AG09319 (cell line): ENCODE results near the gene MCAM.

ENCODE experiments used
- DNase-seq: peaks from one replicate; pipeline ENCODE4 v3.0.0-alpha.2; 2010; ENCODE audit warnings: low read depth; ENCODE audit errors: extremely low read depth
- TF ChIP-seq, protein P1 (sequence below): IDR thresholded peaks from 2 replicates; pipeline ENCODE4 v1.5.1; 2011; ENCODE audit warnings: low read depth, mild to moderate bottlenecking, inconsistent platforms, low read length, moderate library complexity

Gene MCAM

DNA sequence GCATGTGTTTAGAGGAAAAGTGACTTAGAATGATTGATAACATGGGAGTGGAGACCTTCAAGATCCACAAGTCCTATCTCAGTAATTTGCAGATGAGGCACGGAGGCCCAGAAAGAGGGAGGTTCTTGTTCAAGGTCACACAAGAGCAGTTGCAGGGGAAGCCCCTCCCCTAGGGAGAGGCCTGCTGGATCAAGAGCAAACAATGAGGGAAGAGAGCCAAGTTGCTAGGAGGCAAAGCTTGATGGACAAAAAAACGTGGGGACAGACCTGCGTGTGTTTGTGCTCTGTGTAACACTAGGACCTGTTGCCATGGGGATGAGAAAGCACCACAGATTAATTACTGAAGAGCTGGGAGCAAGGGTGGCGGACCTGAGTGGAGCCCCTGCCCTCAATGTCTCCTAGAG lies 35.9 kb upstream of the MCAM start:
- TF ChIP-seq, protein P1, sequence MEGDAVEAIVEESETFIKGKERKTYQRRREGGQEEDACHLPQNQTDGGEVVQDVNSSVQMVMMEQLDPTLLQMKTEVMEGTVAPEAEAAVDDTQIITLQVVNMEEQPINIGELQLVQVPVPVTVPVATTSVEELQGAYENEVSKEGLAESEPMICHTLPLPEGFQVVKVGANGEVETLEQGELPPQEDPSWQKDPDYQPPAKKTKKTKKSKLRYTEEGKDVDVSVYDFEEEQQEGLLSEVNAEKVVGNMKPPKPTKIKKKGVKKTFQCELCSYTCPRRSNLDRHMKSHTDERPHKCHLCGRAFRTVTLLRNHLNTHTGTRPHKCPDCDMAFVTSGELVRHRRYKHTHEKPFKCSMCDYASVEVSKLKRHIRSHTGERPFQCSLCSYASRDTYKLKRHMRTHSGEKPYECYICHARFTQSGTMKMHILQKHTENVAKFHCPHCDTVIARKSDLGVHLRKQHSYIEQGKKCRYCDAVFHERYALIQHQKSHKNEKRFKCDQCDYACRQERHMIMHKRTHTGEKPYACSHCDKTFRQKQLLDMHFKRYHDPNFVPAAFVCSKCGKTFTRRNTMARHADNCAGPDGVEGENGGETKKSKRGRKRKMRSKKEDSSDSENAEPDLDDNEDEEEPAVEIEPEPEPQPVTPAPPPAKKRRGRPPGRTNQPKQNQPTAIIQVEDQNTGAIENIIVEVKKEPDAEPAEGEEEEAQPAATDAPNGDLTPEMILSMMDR, result no peak
- DNase-seq, result no peak

DNA sequence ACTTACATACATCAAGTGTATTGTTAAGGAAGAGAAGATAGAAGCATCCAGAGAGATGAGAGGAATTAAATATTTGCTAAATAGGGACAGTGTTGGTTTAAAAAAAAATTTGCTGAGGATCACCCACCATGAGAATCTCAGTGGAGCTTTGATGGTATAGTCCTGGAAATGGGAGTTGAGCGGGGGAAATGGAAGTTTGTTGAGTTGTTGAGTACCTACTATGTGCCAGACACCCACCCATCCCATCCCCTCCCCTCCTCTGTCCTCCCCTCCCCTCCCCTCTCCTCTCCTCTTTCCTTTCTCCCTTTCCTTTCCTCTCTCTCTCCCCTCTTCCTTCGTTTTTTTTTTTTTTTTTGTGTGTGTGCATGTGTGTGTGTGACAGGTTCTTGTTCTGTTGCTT lies 34.3 kb upstream of the MCAM start:
- TF ChIP-seq, protein P1, result no peak
- no peak for DNase-seq

DNA sequence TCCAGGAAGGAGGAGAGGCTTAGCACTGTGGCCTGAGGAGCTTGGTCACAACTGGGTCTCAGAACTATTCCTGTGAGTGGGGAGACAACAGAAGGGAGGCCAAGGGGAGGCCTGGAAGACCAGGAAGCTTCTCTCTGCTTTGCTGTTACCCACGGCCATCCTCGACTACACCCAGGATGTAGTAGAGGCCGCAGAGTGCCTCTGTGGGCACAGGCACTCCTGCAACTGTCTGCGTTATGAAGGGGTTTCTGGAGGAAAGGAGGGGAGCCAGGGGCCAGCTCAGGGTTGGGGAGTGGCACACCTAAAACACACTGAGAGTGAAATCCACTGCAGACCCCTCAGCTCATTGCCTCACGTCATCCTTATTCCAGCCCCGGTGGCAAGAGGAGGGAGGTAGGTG lies 33.4 kb upstream of the MCAM start:
- DNase-seq, result no peak
- TF ChIP-seq, protein P1, result no peak

DNA sequence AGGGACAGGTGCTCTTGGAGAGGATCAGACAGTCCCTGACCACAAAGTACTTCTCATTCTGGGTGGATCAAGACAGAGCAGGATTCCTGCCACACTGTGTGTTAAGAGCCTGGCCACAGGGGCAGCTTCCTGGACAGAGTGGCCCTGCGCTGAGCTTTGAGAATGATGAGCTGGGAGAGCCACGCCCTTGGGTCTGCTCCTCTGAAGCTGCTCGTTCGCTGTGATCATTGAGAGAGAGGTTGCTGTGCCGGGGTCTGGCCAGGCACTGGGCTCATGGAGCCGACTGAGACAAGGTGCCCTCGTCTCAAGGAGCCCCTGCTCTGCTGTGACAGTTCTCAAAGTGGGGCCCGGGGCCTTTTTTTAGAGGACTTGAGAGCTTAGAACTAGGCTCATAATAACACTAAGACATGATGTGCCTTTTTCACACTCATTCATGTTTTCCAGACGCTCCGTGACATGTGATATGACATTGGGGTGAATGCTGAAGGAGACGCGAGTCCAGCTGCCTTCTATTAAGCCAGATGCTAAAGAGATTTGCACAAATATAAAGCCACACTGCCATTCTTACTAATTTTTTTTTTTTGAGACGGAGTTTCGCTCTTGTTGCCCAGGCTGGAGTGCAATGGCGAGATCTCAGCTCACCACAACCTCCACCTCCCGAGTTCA lies 31.1 kb upstream of the MCAM start:
- TF ChIP-seq, protein P1, result no peak
- no peak for DNase-seq

DNA sequence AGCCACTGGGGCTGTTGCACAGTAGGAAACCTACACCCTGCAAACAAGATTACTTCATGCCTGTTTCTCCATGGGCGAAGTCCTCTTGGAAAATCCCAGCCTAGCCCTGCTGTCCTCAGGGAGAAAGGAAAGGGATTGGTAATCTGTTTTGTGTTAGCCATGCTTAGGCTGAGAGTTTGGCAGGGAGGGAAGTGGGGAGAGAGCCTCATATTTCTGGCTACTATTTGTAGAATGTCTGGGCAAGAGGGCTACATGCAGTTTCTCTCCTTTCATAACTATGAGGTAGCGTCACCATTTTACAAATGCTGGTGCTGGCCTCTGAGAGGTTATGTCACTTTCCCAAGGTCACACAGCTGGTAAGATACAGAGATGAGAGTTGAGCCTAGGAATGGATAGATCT lies 30.3 kb upstream of the MCAM start:
- DNase-seq, result peak; percentile 76
- TF ChIP-seq, protein P1, result no peak

DNA sequence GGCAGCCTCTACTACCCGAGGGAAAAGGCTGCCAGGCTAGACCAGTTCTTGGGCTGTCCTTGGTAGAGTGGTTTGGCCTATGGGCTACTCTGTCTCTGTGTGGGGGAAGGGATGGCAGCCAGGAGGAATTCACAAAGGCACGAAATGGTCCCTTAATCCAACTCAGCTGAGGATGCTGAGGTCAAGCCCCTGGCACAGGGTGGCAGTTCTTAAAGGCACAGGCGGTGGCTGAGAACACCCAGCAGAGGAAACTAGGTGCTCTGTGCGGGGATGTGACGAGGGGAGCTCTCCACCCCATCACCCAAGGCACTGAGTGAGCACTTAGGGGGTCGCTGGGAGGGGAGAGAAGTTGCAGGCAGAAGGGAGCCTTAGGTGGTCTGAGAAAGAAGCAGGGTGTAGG lies 29.7 kb upstream of the MCAM start, which contains the start of gene MFRP:
TSS of gene MFRP (minus strand) at position 101 of the 400 bp plus-strand sequence. CDS start 192 bp downstream, outside the sequence.
- DNase-seq, result no peak
- TF ChIP-seq, protein P1, result no peak

DNA sequence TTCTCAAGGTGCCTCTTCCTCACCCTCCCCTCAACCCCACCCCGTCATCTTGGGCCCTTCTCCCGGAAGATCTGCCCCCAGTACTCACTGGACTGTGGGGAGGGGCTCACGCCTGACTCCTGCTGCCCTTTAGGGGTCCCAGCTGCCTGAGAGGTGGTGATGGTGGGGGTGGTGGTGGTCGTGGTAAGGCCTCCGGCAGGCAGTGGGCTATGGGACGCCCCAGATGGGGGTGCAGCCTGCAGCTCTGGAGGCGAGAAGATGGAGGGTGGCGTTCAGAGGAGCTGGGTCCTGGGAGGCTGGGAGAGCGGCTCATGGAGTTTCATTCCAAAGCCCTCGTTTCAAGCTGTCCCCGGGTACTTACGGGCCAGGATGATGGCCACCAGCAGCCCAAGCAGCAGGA lies 28.8 kb upstream of the MCAM start:
- TF ChIP-seq, protein P1, result no peak
- no peak for DNase-seq
